KBM-7 (cell line): ENCODE results near the gene STEAP3.
A peak's percentile ranks its signal among the peaks of the same experiment; 100 is the strongest.

Experiments
- DNase-seq: peaks from one replicate; pipeline ENCODE4 v3.0.0-alpha.2; 2015
- in situ Hi-C: fragments of 300-500 bp; cut with MboI; formaldehyde crosslinking; loops from 2 replicates; pipeline ENCODE4 v1.14.3; 2020; ENCODE audit warnings: low sequenced_read_pairs, low pct_unique_long_range_greater_than_20kb, mixed read lengths

Gene STEAP3

GRCh38 chr2:119196301-119197125 is 27.1 kb upstream of the STEAP3 start:
- no peak for DNase-seq
- in situ Hi-C loops, result no loop called here

- in situ Hi-C loops, result no loop called here
Measured at GRCh38 chr2:119197126-119197405, 26.6 kb upstream of the STEAP3 start.

GRCh38 chr2:119197529-119198239 is 25.9 kb upstream of the STEAP3 start:
- in situ Hi-C loops, result no loop called here
- no peak for DNase-seq

More at GRCh38 chr2:119197126-119197405, 26.6 kb upstream of the STEAP3 start:
- no peak for DNase-seq

GRCh38 chr2:119198240-119198840 is 25.3 kb upstream of the STEAP3 start:
- in situ Hi-C loops, result no loop called here

GRCh38 chr2:119201815-119202214 is 21.8 kb upstream of the STEAP3 start:
- in situ Hi-C loops, result no loop called here
- DNase-seq, result no peak

More at GRCh38 chr2:119198240-119198840, 25.3 kb upstream of the STEAP3 start:
- DNase-seq, result no peak

GRCh38 chr2:119202610-119203310 is 20.9 kb upstream of the STEAP3 start:
- in situ Hi-C loops, result no loop called here
- no peak for DNase-seq

GRCh38 chr2:119204525-119204924 is 19.1 kb upstream of the STEAP3 start:
- DNase-seq, result no peak
- in situ Hi-C loops, result no loop called here

- in situ Hi-C loops, result no loop called here
- no peak for DNase-seq
Measured at GRCh38 chr2:119205001-119205706, 18.5 kb upstream of the STEAP3 start.

- in situ Hi-C loops, result no loop called here
- DNase-seq, result no peak
Measured at GRCh38 chr2:119206201-119206600, 17.4 kb upstream of the STEAP3 start.

GRCh38 chr2:119207447-119207846 is 16.2 kb upstream of the STEAP3 start:
- in situ Hi-C loops, result no loop called here
- no peak for DNase-seq

- in situ Hi-C loops, result no loop called here
- DNase-seq, result no peak
Measured at GRCh38 chr2:119208791-119209203, 14.8 kb upstream of the STEAP3 start.

- no peak for DNase-seq
- in situ Hi-C loops, result no loop called here
Measured at GRCh38 chr2:119212139-119212800, 11.4 kb upstream of the STEAP3 start.

GRCh38 chr2:119214453-119215037 is 9.1 kb upstream of the STEAP3 start:
- DNase-seq, result no peak
- in situ Hi-C loops, result no loop called here

- in situ Hi-C loops, result no loop called here
Measured at GRCh38 chr2:119216994-119217393, 6.6 kb upstream of the STEAP3 start.

GRCh38 chr2:119218478-119219064 is 5.1 kb upstream of the STEAP3 start:
- peak; percentile 86 for DNase-seq
- in situ Hi-C loops, result no loop called here

More at GRCh38 chr2:119216994-119217393, 6.6 kb upstream of the STEAP3 start:
- DNase-seq, result no peak

- DNase-seq, result no peak
- in situ Hi-C loops, result no loop called here
Measured at GRCh38 chr2:119219873-119220272, 3.8 kb upstream of the STEAP3 start.

GRCh38 chr2:119220720-119221301 is 2.8 kb upstream of the STEAP3 start:
- DNase-seq, result no peak
- in situ Hi-C loops, result no loop called here

- no peak for DNase-seq
- in situ Hi-C loops, result no loop called here
Measured at GRCh38 chr2:119221609-119222008, 2.0 kb upstream of the STEAP3 start.
